ENCODE results near the gene MSI2.

Gene MSI2

DNA sequence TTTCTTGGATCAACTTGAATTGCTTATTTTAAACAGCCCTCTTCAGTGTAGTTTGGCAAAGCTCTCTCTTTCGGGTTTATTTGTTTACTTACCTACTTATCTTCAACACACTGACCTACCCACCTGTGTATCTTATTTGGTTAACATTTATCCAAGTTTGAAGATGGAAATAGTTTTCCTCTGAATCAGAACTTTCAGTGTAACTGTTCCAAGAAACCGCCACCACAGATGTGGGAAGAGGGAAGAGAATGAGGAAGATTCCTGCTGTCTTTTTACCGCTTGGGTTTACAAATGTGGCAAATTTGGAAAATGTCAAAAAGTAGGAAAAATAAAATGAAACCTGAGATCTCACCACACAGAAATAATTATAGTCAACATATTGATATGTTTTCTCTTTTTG lies 115.8 kb downstream of the MSI2 start:
- Histone ChIP-seq H3K79me1 (ENCODE audit: low read depth, low read length) (peaks cover 2% of the 10 kb centered on the region), H3K18ac (ENCODE audit: low read length) (no peak overlapping the region), H2BK15ac (ENCODE audit: low read length) (no peak overlapping the region), H3K4me3 (ENCODE audit: low read length in 2 of 2) (no peak overlapping the region), H4K91ac (ENCODE audit: low read depth, low read length, poor library complexity) (no peak overlapping the region), H3K4me2 (ENCODE audit: insufficient read depth, low read length, poor library complexity, severe bottlenecking) (no peak overlapping the region), H3K4ac (ENCODE audit: low read length) (no peak overlapping the region), H3K27ac (replicated peaks; ENCODE audit: low read length) (no peak overlapping the region), H2AK5ac (ENCODE audit: low read depth, low read length) (no peak overlapping the region), H2BK5ac (ENCODE audit: low read length) (no peak overlapping the region), H3K27me3 (ENCODE audit: control insufficient read depth in 3 of 3, insufficient read depth in 3 of 3, low read depth in 1 of 3, low read length in 3 of 3) (no peaks in the 10 kb centered on the region), H2AFZ (ENCODE audit: low read length) (no peak overlapping the region), H3K14ac (ENCODE audit: low read length) (no peak overlapping the region), H3K23ac (ENCODE audit: low read depth, low read length, poor library complexity) (no peak overlapping the region), H3K9ac (ENCODE audit: low read depth, low read length, poor library complexity) (no peak overlapping the region), H2BK120ac (ENCODE audit: low read depth, low read length) (no peak overlapping the region), H4K8ac (ENCODE audit: low read depth, low read length) (no peak overlapping the region), H2BK12ac (ENCODE audit: low read length) (no peak overlapping the region), H3K36me3 (replicated peaks in 1 of 2; ENCODE audit: control insufficient read depth in 2 of 2, insufficient read depth in 2 of 2, low read length in 2 of 2) (peaks cover 4 to 27% of the 10 kb centered on the region in 2 donors), H3K9me3 (replicated peaks in 1 of 2; ENCODE audit: control insufficient read depth in 2 of 2, insufficient read depth in 1 of 2, low read depth in 1 of 2, low read length in 2 of 2) (peaks cover 6 to 25% of the 10 kb centered on the region in 2 donors), H3K4me1 (ENCODE audit: control insufficient read depth in 2 of 2, insufficient read depth in 1 of 2, low read depth in 1 of 2, low read length in 2 of 2) (peaks cover 10 to 13% of the 10 kb centered on the region in 2 donors)
- WGBS, 2 donors (ENCODE audit: extremely low coverage in 2 of 2, insufficient read length in 2 of 2, insufficient replicate concordance in 1 of 2) = no CpG with 5 or more reads among the region's 3 CpGs
- DNase-seq (ENCODE audit: low spot score) = no peak

DNA sequence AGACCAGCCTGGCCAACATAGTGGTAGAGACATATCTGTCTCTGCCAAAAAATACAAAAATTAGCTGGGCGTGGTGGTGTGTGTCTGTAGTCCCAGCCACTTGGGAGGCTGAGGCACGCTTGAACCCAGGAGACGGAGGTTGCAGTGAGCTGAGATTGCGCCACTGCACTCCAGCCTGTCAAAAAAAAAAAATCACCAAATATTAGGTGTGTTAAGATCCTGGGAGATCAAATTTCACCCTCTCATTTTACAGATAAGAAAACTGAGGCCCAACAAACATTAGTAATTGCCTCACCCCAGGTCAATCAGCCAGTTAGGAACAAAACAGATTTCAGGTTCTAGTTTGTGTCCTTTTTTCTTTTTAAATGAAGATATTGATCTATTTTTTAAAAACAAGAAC lies 116.7 kb downstream of the MSI2 start:
- Histone ChIP-seq H3K27ac (replicated peaks; ENCODE audit: low read length) (no peak overlapping the region), H4K91ac (ENCODE audit: low read depth, low read length, poor library complexity) (no peak overlapping the region), H2BK12ac (ENCODE audit: low read length) (no peak overlapping the region), H2AK5ac (ENCODE audit: low read depth, low read length) (no peak overlapping the region), H3K9ac (ENCODE audit: low read depth, low read length, poor library complexity) (no peak overlapping the region), H2AFZ (ENCODE audit: low read length) (no peak overlapping the region), H2BK15ac (ENCODE audit: low read length) (no peak overlapping the region), H3K4me3 (ENCODE audit: low read length in 2 of 2) (no peak overlapping the region), H2BK120ac (ENCODE audit: low read depth, low read length) (no peak overlapping the region), H3K36me3 (replicated peaks in 1 of 2; ENCODE audit: control insufficient read depth in 2 of 2, insufficient read depth in 2 of 2, low read length in 2 of 2) (peaks cover 5 to 27% of the 10 kb centered on the region in 2 donors), H3K79me1 (ENCODE audit: low read depth, low read length) (peaks cover 2% of the 10 kb centered on the region), H3K14ac (ENCODE audit: low read length) (no peak overlapping the region), H3K27me3 (ENCODE audit: control insufficient read depth in 3 of 3, insufficient read depth in 3 of 3, low read depth in 1 of 3, low read length in 3 of 3) (no peaks in the 10 kb centered on the region), H3K4ac (ENCODE audit: low read length) (no peak overlapping the region), H4K8ac (ENCODE audit: low read depth, low read length) (no peak overlapping the region), H3K23ac (ENCODE audit: low read depth, low read length, poor library complexity) (no peak overlapping the region), H3K4me2 (ENCODE audit: insufficient read depth, low read length, poor library complexity, severe bottlenecking) (no peak overlapping the region), H3K4me1 (ENCODE audit: control insufficient read depth in 2 of 2, insufficient read depth in 1 of 2, low read depth in 1 of 2, low read length in 2 of 2) (peaks cover 10 to 13% of the 10 kb centered on the region in 2 donors), H2BK5ac (ENCODE audit: low read length) (no peak overlapping the region), H3K18ac (ENCODE audit: low read length) (no peak overlapping the region), H3K9me3 (replicated peaks in 1 of 2; ENCODE audit: control insufficient read depth in 2 of 2, insufficient read depth in 1 of 2, low read depth in 1 of 2, low read length in 2 of 2) (peaks cover 6 to 25% of the 10 kb centered on the region in 2 donors)
- WGBS, 2 donors (ENCODE audit: extremely low coverage in 2 of 2, insufficient read length in 2 of 2, insufficient replicate concordance in 1 of 2) = no CpG with 5 or more reads among the region's 4 CpGs
- DNase-seq (ENCODE audit: low spot score) = no peak

DNA sequence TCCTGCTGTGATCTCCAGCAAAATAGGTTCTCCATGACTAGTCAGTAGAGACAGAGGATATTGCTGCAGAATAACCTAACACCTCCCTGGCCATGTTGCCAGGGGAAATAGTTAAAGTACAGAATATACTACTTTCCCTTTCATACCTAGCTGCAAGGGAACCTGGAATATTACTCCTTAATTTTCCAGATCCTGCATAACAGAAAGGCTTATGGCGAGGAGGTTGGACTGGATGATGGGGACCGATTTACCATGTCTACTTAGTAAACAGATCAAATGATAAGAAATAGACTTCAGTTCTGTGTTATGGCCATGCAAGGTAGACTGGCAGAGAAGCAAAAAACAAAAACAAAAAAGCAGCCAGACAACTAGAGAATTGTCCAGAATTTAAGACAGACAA lies 117.4 kb downstream of the MSI2 start:
- Histone ChIP-seq H3K9ac (ENCODE audit: low read depth, low read length, poor library complexity) (no peak overlapping the region), H3K27me3 (ENCODE audit: control insufficient read depth in 3 of 3, insufficient read depth in 3 of 3, low read depth in 1 of 3, low read length in 3 of 3) (no peaks in the 10 kb centered on the region), H3K79me1 (ENCODE audit: low read depth, low read length) (peaks cover 2% of the 10 kb centered on the region), H3K18ac (ENCODE audit: low read length) (no peak overlapping the region), H3K4me2 (ENCODE audit: insufficient read depth, low read length, poor library complexity, severe bottlenecking) (no peak overlapping the region), H3K14ac (ENCODE audit: low read length) (no peak overlapping the region), H2BK5ac (ENCODE audit: low read length) (no peak overlapping the region), H2AK5ac (ENCODE audit: low read depth, low read length) (no peak overlapping the region), H4K8ac (ENCODE audit: low read depth, low read length) (no peak overlapping the region), H2BK15ac (ENCODE audit: low read length) (no peak overlapping the region), H4K91ac (ENCODE audit: low read depth, low read length, poor library complexity) (no peak overlapping the region), H3K4me1 (ENCODE audit: control insufficient read depth in 2 of 2, insufficient read depth in 1 of 2, low read depth in 1 of 2, low read length in 2 of 2) (peaks cover 12 to 13% of the 10 kb centered on the region in 2 donors), H3K4ac (ENCODE audit: low read length) (no peak overlapping the region), H2AFZ (ENCODE audit: low read length) (no peak overlapping the region), H2BK120ac (ENCODE audit: low read depth, low read length) (no peak overlapping the region), H3K36me3 (replicated peaks in 1 of 2; ENCODE audit: control insufficient read depth in 2 of 2, insufficient read depth in 2 of 2, low read length in 2 of 2) (peaks cover 5 to 27% of the 10 kb centered on the region in 2 donors), H2BK12ac (ENCODE audit: low read length) (no peak overlapping the region), H3K4me3 (ENCODE audit: low read length in 2 of 2) (no peak overlapping the region), H3K27ac (replicated peaks; ENCODE audit: low read length) (no peak overlapping the region), H3K9me3 (replicated peaks in 1 of 2; ENCODE audit: control insufficient read depth in 2 of 2, insufficient read depth in 1 of 2, low read depth in 1 of 2, low read length in 2 of 2) (peaks cover 6 to 25% of the 10 kb centered on the region in 2 donors), H3K23ac (ENCODE audit: low read depth, low read length, poor library complexity) (no peak overlapping the region)
- no peak for DNase-seq (ENCODE audit: low spot score)
- WGBS, 2 donors (ENCODE audit: extremely low coverage in 2 of 2, insufficient read length in 2 of 2, insufficient replicate concordance in 1 of 2) = no CpG with 5 or more reads among the region's 2 CpGs

DNA sequence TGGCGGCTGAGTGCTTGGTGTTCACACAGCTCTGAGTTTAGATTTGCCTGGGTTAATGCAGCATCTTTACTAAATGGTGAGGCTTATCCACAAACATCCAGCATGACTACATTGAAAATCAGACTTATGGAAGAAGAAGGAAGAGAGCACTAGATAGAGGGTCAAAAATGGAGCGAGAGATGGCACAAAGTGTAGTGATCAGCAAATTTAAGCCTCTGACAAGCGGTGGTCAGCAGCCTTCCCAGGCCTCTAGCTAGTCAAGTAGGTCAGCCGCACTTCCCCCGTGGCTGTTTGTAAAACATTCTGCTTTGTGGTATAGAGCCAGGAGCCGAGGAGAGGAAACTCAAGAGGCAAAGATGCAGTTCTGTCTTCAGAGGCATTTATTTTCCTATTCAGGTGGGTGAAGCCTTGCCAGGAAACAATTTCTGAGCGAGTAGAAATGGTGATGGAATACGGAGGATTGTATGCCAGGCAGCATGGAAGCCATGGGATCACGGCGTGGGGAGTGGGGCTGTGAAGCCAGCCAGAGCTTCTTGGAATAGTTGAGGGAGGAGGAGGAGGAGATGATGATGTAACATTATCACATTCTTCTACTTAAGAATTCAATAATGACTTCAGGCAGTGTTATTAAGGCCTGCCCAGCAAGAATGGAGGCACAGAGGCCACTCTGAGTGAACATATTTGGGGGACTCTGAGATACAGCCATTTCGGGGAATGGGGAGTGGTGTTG lies 118.9 kb downstream of the MSI2 start:
- H2AK5ac ChIP-seq (ENCODE audit: low read depth, low read length) = no peak overlapping the region
- no peak overlapping the region for H3K27ac ChIP-seq (replicated peaks; ENCODE audit: low read length)
- no peak overlapping the region for H3K14ac ChIP-seq (ENCODE audit: low read length)
- no peak overlapping the region for H2BK15ac ChIP-seq (ENCODE audit: low read length)
- H2BK12ac ChIP-seq (ENCODE audit: low read length) = no peak overlapping the region
- H3K27me3 ChIP-seq (ENCODE audit: control insufficient read depth in 3 of 3, insufficient read depth in 3 of 3, low read depth in 1 of 3, low read length in 3 of 3) = no peaks in the 10 kb centered on the region
- no peak overlapping the region for H3K9ac ChIP-seq (ENCODE audit: low read depth, low read length, poor library complexity)
- peaks cover 3% of the 10 kb centered on the region for H3K79me1 ChIP-seq (ENCODE audit: low read depth, low read length)
- no peak overlapping the region for H3K18ac ChIP-seq (ENCODE audit: low read length)
- no peak overlapping the region for H3K23ac ChIP-seq (ENCODE audit: low read depth, low read length, poor library complexity)
- no peak overlapping the region for H2BK120ac ChIP-seq (ENCODE audit: low read depth, low read length)
- no peak overlapping the region for H4K8ac ChIP-seq (ENCODE audit: low read depth, low read length)
- no CpG with 5 or more reads among the region's 11 CpGs for WGBS, 2 donors (ENCODE audit: extremely low coverage in 2 of 2, insufficient read length in 2 of 2, insufficient replicate concordance in 1 of 2)
- H2AFZ ChIP-seq (ENCODE audit: low read length) = no peak overlapping the region
- peaks cover 15 to 16% of the 10 kb centered on the region in 2 donors for H3K4me1 ChIP-seq (ENCODE audit: control insufficient read depth in 2 of 2, insufficient read depth in 1 of 2, low read depth in 1 of 2, low read length in 2 of 2)
- H3K4ac ChIP-seq (ENCODE audit: low read length) = no peak overlapping the region
- peaks cover 6 to 25% of the 10 kb centered on the region in 2 donors for H3K9me3 ChIP-seq (replicated peaks in 1 of 2; ENCODE audit: control insufficient read depth in 2 of 2, insufficient read depth in 1 of 2, low read depth in 1 of 2, low read length in 2 of 2)
- H4K91ac ChIP-seq (ENCODE audit: low read depth, low read length, poor library complexity) = no peak overlapping the region
- H3K36me3 ChIP-seq (replicated peaks in 1 of 2; ENCODE audit: control insufficient read depth in 2 of 2, insufficient read depth in 2 of 2, low read length in 2 of 2) = peaks cover 5 to 27% of the 10 kb centered on the region in 2 donors
- no peak overlapping the region for H3K4me2 ChIP-seq (ENCODE audit: insufficient read depth, low read length, poor library complexity, severe bottlenecking)
- H2BK5ac ChIP-seq (ENCODE audit: low read length) = no peak overlapping the region
- no peak overlapping the region for H3K4me3 ChIP-seq (ENCODE audit: low read length in 2 of 2)
- DNase-seq (ENCODE audit: low spot score) = no peak

Data from neuronal stem cell (in vitro differentiated cells).